Measurements from ENCODE around the gene LDHD.
"Not testable (repeated sequence)": the region's sequence is repeated elsewhere in the genome, so short reads cannot be mapped to it uniquely, and the experiment has no call there.

Gene LDHD

DNA sequence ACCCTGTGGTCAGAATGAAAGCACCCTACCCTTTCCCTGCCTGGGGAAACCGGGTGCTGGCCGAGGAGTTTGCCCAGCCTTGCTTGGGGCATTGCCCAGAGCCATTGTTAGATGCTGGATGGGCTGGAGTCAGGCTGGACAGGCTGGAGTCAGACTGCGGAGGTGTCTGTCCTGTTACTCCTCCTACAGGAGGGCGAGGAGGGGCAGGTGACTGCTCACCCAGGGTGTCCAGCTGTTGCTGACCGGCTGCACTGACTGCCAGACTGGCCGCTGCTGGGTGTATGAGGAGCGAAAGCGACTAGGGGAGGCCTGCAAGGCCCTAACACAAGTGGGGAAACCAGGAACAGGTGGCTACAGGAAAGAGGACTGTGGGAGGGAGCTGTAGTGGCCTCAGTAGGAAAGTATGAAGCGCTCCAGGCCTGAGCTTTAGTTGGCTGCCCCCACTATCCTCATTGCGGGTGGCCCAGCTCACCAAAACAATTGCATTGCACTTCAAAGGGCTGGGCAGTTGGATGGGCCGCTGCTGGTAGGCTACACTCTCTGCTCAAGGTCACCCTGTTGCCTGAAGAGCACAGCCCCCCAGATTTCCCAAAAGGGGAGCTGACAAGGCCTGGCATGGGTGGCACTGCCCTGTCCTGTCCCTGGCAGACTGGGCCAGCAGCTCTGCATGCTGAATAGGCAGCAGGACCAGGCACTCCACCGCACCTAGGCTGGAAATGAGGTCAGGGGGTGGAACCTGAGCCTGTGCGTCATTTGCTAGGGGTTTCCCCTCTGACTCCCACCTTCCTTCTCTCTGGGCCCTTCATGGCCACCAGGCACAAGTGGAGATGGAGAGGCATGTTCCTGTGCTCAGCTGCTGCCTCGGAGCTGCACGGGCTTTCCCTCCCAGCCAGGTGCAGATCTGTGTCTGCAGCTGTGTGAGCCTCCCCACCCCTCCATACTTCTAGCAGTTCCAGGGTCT is 18.4 kb downstream of the LDHD start:
- no peak for DNase-seq

GRCh38 chr16:75097191-75097761 is 19.3 kb downstream of the LDHD start:
- DNase-seq = no peak

- no peak for DNase-seq
These were observed 19.9 kb downstream of the LDHD start for GRCh38 chr16:75096656-75097055.

- DNase-seq = no peak
These were observed 21.4 kb downstream of the LDHD start for GRCh38 chr16:75095204-75095621.

GRCh38 chr16:75093598-75094540 is 22.7 kb downstream of the LDHD start:
- no peak for DNase-seq

DNA sequence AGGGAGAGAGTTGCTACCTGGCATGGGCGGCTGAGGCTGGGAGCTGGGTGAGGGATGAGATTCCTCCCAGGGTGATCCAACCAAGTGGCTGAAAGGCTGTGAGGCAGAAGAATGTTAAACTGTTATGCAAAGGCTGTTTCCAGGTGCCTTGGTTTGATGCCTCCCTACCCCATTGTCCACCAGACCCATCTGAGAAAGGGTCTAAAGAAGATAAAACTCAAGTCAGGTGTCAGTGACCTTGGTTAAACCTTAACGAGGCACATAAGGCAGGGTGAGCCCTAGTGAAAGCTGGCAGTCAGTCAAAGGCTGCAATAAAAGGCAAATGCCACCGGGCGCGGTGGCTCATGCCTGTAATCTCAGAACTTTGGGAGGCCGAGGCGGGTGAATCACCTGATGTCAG is 23.8 kb downstream of the LDHD start:
- no peak for DNase-seq

- not testable (repeated sequence) for DNase-seq
These were observed 25.0 kb downstream of the LDHD start for GRCh38 chr16:75091619-75092018.

GRCh38 chr16:75090899-75091298 is 25.7 kb downstream of the LDHD start:
- not testable (repeated sequence) for DNase-seq

GRCh38 chr16:75089486-75090202 is 26.9 kb downstream of the LDHD start:
- DNase-seq = no peak

DNA sequence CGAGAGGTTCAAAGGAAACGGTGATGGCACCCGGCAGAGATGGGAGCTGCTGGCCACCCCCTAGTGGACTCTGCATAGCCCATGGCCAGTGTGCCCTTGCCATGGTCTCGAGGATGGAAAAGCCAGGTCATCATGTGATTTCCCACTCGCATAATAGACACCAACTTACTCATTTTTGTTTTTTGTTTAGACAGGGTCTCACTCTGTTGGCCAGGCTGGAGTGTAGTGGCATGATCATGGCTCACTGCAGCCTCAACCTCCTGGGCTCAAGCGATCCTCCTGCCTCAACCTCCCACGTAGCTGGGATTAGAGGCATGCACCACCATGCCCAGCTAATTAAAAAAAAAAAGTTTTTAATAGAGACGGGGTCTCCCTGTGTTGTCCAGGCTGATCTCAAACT is 27.6 kb downstream of the LDHD start:
- no peak for DNase-seq

DNA sequence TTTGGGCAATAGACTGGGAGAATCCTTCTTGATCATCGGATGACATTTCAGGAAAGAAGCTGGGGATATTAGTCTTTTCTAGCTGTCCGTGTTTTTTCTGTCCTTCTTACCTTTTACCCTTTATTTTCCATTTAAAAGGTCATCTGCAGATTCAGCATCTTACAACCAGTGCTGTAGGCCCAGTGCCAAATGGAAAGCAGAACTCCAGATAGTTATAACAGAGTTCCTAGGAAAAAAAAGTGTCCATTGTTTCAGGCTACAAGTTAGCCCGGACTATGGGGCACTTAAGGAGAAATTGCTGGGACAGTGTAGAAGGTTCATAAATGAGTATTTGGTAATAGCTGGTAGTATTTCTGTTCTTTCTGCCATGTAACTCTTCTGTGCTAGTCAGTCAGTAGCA is 28.4 kb downstream of the LDHD start:
- no peak for DNase-seq

DNA sequence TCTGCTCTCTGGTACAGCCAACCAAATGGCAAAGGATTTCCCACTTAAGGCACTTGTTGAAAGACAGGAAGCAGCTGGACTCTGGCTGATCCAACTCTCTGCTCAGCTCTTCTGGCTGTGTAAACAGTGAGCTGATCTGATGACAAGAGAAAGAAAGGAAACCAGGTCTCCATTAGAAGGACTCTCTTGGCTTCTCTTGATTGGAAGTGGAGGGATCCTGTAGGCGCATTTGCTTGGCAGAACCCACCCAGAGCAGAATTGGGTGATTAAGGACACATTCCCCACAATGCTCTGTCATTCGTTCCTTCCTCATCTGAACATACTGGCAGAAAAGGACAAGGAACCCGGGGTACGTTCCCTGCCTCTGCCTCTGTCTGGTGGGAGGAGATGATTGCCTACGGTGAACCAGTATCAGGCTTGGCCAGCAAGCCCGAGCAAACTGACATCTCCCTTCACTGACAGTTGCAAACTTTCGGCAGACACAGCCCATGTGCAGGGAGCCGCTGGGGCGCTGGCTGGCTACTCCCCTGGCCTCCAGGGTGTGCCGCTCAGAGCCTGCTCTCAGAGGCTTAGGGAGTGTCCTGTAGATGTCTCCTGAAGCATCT is 29.1 kb downstream of the LDHD start:
- no peak for DNase-seq

- DNase-seq = no peak
These were observed 29.7 kb downstream of the LDHD start for GRCh38 chr16:75086688-75087374.

GRCh38 chr16:75086281-75086680 is 30.3 kb downstream of the LDHD start:
- no peak for DNase-seq

DNA sequence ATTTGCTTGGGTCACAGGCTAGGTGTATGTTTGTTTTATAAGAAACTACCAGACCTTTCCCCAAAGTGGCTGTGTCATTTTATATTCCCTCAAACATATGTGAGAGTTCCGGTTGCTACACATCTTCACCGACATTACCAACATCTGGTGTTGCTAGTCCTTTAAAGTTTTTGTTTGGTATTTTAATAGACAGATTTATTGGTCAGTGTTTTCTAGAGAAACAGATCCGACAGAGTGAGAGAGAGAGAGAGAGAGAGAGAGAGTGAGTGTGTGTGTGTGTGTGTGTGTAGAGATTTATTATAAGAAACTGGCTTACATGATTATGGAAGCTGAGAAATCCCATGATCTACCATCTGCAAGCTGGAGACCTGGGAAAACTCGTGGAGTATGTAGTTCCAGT is 31.0 kb downstream of the LDHD start:
- no peak for DNase-seq

DNA sequence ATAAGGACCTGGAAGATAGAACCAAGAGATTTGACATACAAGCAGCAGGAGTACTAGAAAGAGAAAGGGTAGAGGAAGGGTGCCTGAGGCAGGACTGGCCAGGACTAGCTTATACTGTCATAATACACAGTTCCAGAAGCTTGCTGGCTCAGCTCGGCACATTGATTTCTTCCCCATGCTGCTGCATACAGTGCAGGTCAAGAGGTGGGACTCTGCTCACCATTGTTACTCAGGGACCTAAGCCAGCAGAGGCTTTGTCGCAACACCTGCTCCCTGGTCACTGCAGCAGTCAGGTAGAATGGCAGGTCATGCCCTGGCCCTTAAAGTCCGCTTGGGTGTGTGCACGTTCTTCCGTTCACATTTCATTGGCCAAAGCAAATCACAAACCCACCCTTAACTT is 32.8 kb downstream of the LDHD start:
- DNase-seq = no peak

DNA sequence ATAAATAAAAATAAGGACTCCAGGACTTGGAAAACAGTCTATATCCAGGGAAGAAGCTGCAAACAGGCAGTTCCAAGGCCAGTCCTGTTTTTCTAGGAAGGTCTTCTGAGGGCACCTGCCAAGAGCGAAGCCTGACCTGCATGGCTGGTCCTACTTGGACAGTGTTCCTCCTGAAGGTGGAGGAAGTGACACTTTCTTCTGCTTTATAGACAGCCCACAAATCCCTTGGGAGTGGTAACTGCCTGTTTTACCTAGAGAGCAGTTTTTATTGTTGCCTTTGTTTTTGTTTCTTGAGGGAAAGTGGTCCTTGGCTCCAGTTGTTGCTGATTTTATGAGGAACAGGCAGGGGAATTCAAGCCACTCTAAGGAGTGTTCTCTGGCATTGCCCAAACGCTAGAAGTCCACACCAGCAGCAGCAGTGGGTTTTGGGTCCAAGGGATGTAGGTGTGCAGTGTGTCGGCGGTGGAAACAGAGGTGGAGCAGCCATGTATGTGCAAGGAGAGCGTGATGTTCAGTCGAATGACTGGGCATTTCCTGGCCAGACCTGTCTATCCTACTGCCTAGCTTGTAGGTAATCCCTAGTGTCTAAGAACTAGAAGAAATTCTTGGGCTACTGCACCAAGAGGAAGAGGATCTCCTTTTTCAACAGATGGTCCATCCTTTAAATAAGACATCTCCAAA is 35.3 kb downstream of the LDHD start:
- DNase-seq = no peak

DNA sequence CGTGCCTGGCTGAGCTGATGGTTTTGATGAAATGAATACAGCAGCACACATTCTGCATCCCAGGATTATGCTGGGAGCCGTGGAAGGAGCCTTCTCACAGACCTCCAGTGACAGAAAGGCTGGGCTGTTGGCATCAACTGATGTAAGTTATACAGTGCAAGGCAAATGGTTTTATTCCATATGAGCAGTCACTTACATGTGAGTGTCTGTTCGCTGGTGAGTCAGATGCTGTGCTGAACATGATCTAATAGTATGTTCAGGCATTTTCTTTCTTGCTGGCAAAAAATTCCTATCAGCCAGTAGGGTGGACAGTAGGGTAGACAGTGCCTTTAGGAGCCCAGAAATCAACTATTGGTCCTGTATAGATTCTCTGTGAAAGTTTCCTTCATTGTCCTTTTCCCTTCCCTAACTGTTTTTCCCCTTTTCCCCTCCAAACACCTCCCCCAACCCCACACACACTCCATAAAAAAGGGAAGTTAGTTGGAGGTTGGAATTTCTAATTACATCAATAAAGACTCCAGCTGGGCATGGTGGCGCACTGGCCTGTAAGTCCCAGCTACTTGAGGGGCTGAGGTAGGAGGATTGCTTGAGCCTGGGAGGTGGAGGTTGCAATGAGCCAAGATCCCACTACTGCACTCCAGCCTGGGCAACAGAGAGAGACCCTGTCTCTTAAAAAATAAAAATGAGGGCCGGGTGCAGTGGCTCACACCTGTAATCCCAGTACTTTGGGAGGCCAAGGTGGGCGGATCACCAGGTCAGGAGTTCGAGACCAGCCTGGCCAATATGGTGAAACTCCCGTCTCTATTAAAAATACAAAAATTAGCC is 36.2 kb downstream of the LDHD start:
- peak; percentile 19 for DNase-seq

- no peak for DNase-seq
These were observed 37.1 kb downstream of the LDHD start for GRCh38 chr16:75079346-75079926.

DNA sequence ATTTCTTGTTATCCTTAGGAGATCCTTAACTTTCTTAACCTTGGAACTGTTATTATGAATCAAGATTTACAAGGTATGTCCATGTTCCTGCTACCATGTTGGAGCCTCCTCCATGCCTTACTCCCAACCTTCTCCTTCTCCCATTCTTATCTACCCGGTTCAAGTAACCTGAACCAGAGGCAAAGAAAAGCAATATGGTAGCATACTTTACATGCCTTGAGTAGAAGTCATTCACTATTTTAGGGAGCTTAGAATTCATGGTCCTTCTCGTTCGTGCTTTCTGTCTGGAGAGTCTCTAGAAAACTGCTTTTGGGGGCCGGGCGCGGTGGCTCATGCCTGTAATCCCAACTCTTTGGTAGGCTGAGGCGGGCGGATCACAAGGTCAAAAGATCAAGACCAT is 37.7 kb downstream of the LDHD start:
- DNase-seq = no peak
